Astrocyte (in vitro differentiated cells and primary cell): ENCODE results near the gene APOA5. TPM values are rescaled to one million over a fixed set of nuclear protein-coding genes. Genes with fewer than 3 reads are reported as not detected.
A peak's percentile ranks its signal among the peaks of the same experiment; 100 is the strongest.

Source experiments
- DNase-seq: peaks from one replicate; pipeline ENCODE4 v3.0.0-alpha.2; 2010; ENCODE audit warnings: low read depth
- FAIRE-seq: peaks from 2 replicates; lab custom pipeline; 2011; peaks lifted over from hg19 to GRCh38; lab: Jason Lieb, UNC
- H2AFZ ChIP-seq: 2 replicates; pipeline ENCODE4 v1.6.0; 2012; ENCODE audit warnings: low read depth, low read length, inconsistent platforms
- H3K27ac ChIP-seq: 2 replicates; pipeline ENCODE4 v1.5.1; 2011; ENCODE audit warnings: low read depth, low read length, inconsistent platforms
- H3K27me3 ChIP-seq: 2 replicates; pipeline ENCODE4 v1.6.0; 2011; ENCODE audit warnings: low read length, inconsistent platforms; ENCODE audit not compliant: insufficient read depth
- H3K36me3 ChIP-seq: 2 replicates; pipeline ENCODE4 v1.5.1; 2011; ENCODE audit warnings: low read length, inconsistent platforms; ENCODE audit not compliant: insufficient read depth
- H3K4me1 ChIP-seq: 2 replicates; pipeline ENCODE4 v1.5.1; 2011; ENCODE audit warnings: low read length, inconsistent platforms; ENCODE audit not compliant: insufficient read depth
- H3K4me2 ChIP-seq: 2 replicates; pipeline ENCODE4 v1.6.0; 2012; ENCODE audit warnings: low read length, inconsistent platforms
- H3K4me3 ChIP-seq: 2 replicates; pipeline ENCODE4 v1.5.1; 2011; ENCODE audit warnings: low read depth, mild to moderate bottlenecking, low read length, inconsistent platforms; ENCODE audit not compliant: insufficient read depth
- H3K79me2 ChIP-seq: 2 replicates; pipeline ENCODE4 v1.6.0; 2012; ENCODE audit warnings: mild to moderate bottlenecking, low read length, inconsistent platforms; ENCODE audit not compliant: insufficient read depth
- H3K9ac ChIP-seq: 2 replicates; pipeline ENCODE4 v1.6.0; 2012; ENCODE audit warnings: mild to moderate bottlenecking, low read length, inconsistent platforms
- H3K9me3 ChIP-seq: 2 replicates; pipeline ENCODE4 v1.5.1; 2012; ENCODE audit warnings: low read depth, mild to moderate bottlenecking, low read length, inconsistent platforms; ENCODE audit not compliant: insufficient read depth
- H4K20me1 ChIP-seq: 2 replicates; pipeline ENCODE4 v1.6.0; 2012; ENCODE audit warnings: low read length, inconsistent platforms; ENCODE audit not compliant: insufficient read depth
- H3K27ac Mint-ChIP-seq: one replicate; pipeline ENCODE4 v1.8.0; 2021; ENCODE audit warnings: mild to moderate bottlenecking, mixed read lengths; ENCODE audit not compliant: unreplicated experiment
- H3K27me3 Mint-ChIP-seq: one replicate; pipeline ENCODE4 v1.8.0; 2021; ENCODE audit warnings: low read depth, mixed read lengths; ENCODE audit not compliant: unreplicated experiment
- H3K36me3 Mint-ChIP-seq: one replicate; pipeline ENCODE4 v1.8.0; 2021; ENCODE audit warnings: low read depth, mixed read lengths; ENCODE audit not compliant: unreplicated experiment
- H3K4me1 Mint-ChIP-seq: one replicate; pipeline ENCODE4 v1.8.0; 2021; ENCODE audit warnings: low read depth, mixed read lengths; ENCODE audit not compliant: unreplicated experiment
- H3K4me3 Mint-ChIP-seq: one replicate; pipeline ENCODE4 v1.8.0; 2021; ENCODE audit warnings: mild to moderate bottlenecking, moderate library complexity, mixed read lengths; ENCODE audit not compliant: unreplicated experiment
- H3K9me3 Mint-ChIP-seq: one replicate; pipeline ENCODE4 v1.8.0; 2021; ENCODE audit warnings: mild to moderate bottlenecking, mixed read lengths; ENCODE audit not compliant: unreplicated experiment
- CTCF ChIP-seq: IDR thresholded peaks from 2 replicates; pipeline ENCODE4 v1.5.1; 2011; ENCODE audit warnings: low read depth, mild to moderate bottlenecking, inconsistent platforms, low read length, moderate library complexity; ENCODE audit not compliant: insufficient read depth
- EZH2 ChIP-seq: IDR thresholded peaks from 2 replicates; pipeline ENCODE4 v1.6.1; 2012; ENCODE audit warnings: mild to moderate bottlenecking, low read length, inconsistent platforms; ENCODE audit not compliant: insufficient read depth
- total RNA-seq: library from RNA; stranded (reverse); gene quantifications from 2 replicates; pipeline ENCODE4 v1.2.1, GENCODE V29; 2021

The APOA5 gene
- total RNA-seq, 1 donor from 2014 or later = not detected

DNA sequence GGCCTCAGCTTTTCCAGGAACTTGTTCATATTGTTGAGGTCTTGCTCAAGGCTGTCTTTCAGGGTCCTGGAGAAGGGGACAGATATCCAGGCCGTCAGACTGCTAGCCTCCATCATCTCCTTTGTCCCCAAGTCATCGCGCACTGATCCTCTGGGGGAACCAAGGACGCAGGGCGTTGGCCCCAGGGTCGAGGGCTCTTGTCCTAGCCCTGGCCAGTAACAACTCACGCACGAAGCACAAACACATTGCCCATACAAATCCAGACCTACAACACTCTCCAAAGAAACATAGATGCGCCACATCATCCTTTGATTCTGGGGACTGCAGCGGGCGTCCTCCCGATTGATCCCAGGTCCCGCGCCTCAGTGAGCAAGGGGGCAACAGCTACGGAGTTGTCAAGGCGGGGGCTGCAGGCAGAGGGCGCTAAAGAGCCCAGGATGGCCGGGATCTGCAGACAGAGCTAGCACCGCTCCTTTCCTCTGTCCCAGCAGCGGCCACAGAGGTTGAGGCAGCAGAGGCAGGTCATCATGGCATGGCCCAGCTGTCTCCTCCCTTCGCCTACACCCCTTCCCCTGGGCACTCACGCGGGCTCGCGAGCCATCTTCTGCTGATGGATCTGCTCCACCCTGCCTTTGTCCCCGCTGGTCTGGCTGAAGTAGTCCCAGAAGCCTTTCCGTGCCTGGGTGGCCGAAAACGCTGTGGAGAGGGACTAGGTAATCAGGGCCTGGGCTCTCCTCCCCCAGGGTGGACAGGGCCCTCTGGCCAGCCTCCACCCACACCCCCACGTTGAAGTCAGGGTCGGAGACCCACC is 472 bp downstream of the APOA5 start:
- Histone ChIP-seq H3K9me3 (no peaks in the 10 kb centered on the region), H3K27ac (no peak overlapping the region), H3K4me2 (peak overlapping the region; percentile 45), H3K4me3 (no peak overlapping the region), H2AFZ (peak overlapping the region; percentile 54), H3K79me2 (peaks cover 15% of the 10 kb centered on the region), H3K27me3 (no peaks in the 10 kb centered on the region), H4K20me1 (peaks cover 9% of the 10 kb centered on the region), H3K36me3 (peaks cover 6% of the 10 kb centered on the region), H3K4me1 (peaks cover 28% of the 10 kb centered on the region), H3K9ac (no peak overlapping the region)
- TF ChIP-seq CTCF (peak; percentile 66), EZH2 (no peak)
- H3K4me3 Mint-ChIP-seq = no peak overlapping the region
- DNase-seq = no peak
- no peak for FAIRE-seq
- peaks cover 21% of the 10 kb centered on the region for H3K4me1 Mint-ChIP-seq
- peaks cover 13% of the 10 kb centered on the region for H3K27me3 Mint-ChIP-seq
- no peak overlapping the region for H3K27ac Mint-ChIP-seq
- H3K9me3 Mint-ChIP-seq = no peaks in the 10 kb centered on the region
- peaks cover 4% of the 10 kb centered on the region for H3K36me3 Mint-ChIP-seq

GRCh38 chr11:116790167-116791001 is 1.3 kb downstream of the APOA5 start:
- Mint-ChIP-seq H3K27ac (no peak overlapping the region), H3K4me1 (peaks cover 21% of the 10 kb centered on the region), H3K9me3 (no peaks in the 10 kb centered on the region), H3K36me3 (peaks cover 4% of the 10 kb centered on the region), H3K4me3 (no peak overlapping the region), H3K27me3 (peaks cover 13% of the 10 kb centered on the region)
- Histone ChIP-seq H3K4me2 (no peak overlapping the region), H3K4me1 (peaks cover 28% of the 10 kb centered on the region), H2AFZ (no peak overlapping the region), H4K20me1 (peaks cover 10% of the 10 kb centered on the region), H3K27ac (no peak overlapping the region), H3K9me3 (no peaks in the 10 kb centered on the region), H3K4me3 (no peak overlapping the region), H3K9ac (no peak overlapping the region), H3K36me3 (peaks cover 14% of the 10 kb centered on the region), H3K79me2 (peaks cover 21% of the 10 kb centered on the region), H3K27me3 (no peaks in the 10 kb centered on the region)
- TF ChIP-seq CTCF (no peak), EZH2 (no peak)
- FAIRE-seq (no peak), DNase-seq (no peak)
